ENCODE results near the gene PLEKHG3.

PLEKHG3 gene

GRCh38 chr14:64700290-64700689, 3.9 kb upstream of the PLEKHG3 start:
- TF ChIP-seq CTCF (IDR thresholded peaks at IDR 0.05; ENCODE audit: low read depth, low read length), result no peak
- H3K4me3 ChIP-seq (ENCODE audit: low read depth, low read length), result no peak overlapping the region
- in situ Hi-C loops (cut with HindIII; ENCODE audit: low sequenced_read_pairs), result no loop called here
- DNase-seq (ENCODE audit: low read depth, low spot score), result no peak

GRCh38 chr14:64700894-64701293, 3.3 kb upstream of the PLEKHG3 start:
- DNase-seq (ENCODE audit: low read depth, low spot score), result no peak
- H3K4me3 ChIP-seq (ENCODE audit: low read depth, low read length), result no peak overlapping the region
- no peak for TF ChIP-seq CTCF (IDR thresholded peaks at IDR 0.05; ENCODE audit: low read depth, low read length)
- in situ Hi-C loops (cut with HindIII; ENCODE audit: low sequenced_read_pairs), result no loop called here

GRCh38 chr14:64701660-64702059, 2.6 kb upstream of the PLEKHG3 start:
- H3K4me3 ChIP-seq (ENCODE audit: low read depth, low read length), result no peak overlapping the region
- TF ChIP-seq CTCF (IDR thresholded peaks at IDR 0.05; ENCODE audit: low read depth, low read length), result no peak
- in situ Hi-C loops (cut with HindIII; ENCODE audit: low sequenced_read_pairs), result no loop called here
- DNase-seq (ENCODE audit: low read depth, low spot score), result no peak

- DNase-seq (ENCODE audit: low read depth, low spot score), result no peak
- no peak for TF ChIP-seq CTCF (IDR thresholded peaks at IDR 0.05; ENCODE audit: low read depth, low read length)
- in situ Hi-C loops (cut with HindIII; ENCODE audit: low sequenced_read_pairs), result no loop called here
- no peak overlapping the region for H3K4me3 ChIP-seq (ENCODE audit: low read depth, low read length)
Observed at GRCh38 chr14:64702493-64703394, 1.5 kb upstream of the PLEKHG3 start.

GRCh38 chr14:64703395-64704142, 655 bp upstream of the PLEKHG3 start:
- no peak for TF ChIP-seq CTCF (IDR thresholded peaks at IDR 0.05; ENCODE audit: low read depth, low read length)
- DNase-seq (ENCODE audit: low read depth, low spot score), result no peak
- H3K4me3 ChIP-seq (ENCODE audit: low read depth, low read length), result peak overlapping the region; percentile 63
- in situ Hi-C loops (cut with HindIII; ENCODE audit: low sequenced_read_pairs), result no loop called here

GRCh38 chr14:64704743-64705380, 638 bp downstream of the PLEKHG3 start:
- no peak for DNase-seq (ENCODE audit: low read depth, low spot score)
- no peak for TF ChIP-seq CTCF (IDR thresholded peaks at IDR 0.05; ENCODE audit: low read depth, low read length)
- H3K4me3 ChIP-seq (ENCODE audit: low read depth, low read length), result peak overlapping the region; percentile 63
- in situ Hi-C loops (cut with HindIII; ENCODE audit: low sequenced_read_pairs), result no loop called here
